Upper lobe of left lung (tissue), 6 donors: Measurements from ENCODE around the gene PUDP. TPM values are rescaled to one million over a fixed set of nuclear protein-coding genes. Genes with fewer than 3 reads are reported as not detected.

ENCODE experiments used
- ATAC-seq, 2 donors: fragments of 200-7000 bp; cut with Tn5 transposase; one replicate each; pipeline ENCODE4 v1.9.1; 2022; ENCODE audit warnings: mild to moderate bottlenecking in 2 of 2, moderate library complexity in 2 of 2; ENCODE audit not compliant: low FRiP score in 2 of 2
- DNase-seq, 2 donors: peaks; one replicate each; pipeline ENCODE4 v3.0.0-alpha.2; 2019 to 2020
- H3K27ac ChIP-seq, 4 donors: fragments of 200-600 bp; sonication (generic); one replicate each; pipeline ENCODE4 v1.5.1; 2016 to 2019
- H3K27me3 ChIP-seq, 4 donors: fragments of 200-600 bp; sonication (generic); one replicate each; pipeline ENCODE4 v1.5.1; 2017 to 2019
- H3K36me3 ChIP-seq, 4 donors: fragments of 200-600 bp; sonication (generic); one replicate each; pipeline ENCODE4 v1.5.1; 2016 to 2019
- H3K4me1 ChIP-seq, 4 donors: fragments of 200-600 bp; sonication (generic); one replicate each; pipeline ENCODE4 v1.5.1; 2018 to 2019
- H3K4me3 ChIP-seq, 4 donors: fragments of 200-600 bp; sonication (generic); one replicate each; pipeline ENCODE4 v1.5.1; 2017 to 2019; ENCODE audit warnings: mild to moderate bottlenecking in 2 of 4, moderate library complexity in 1 of 4
- H3K9me3 ChIP-seq, 4 donors: fragments of 200-600 bp; sonication (generic); one replicate each; pipeline ENCODE4 v1.5.1; 2018 to 2019
- CTCF ChIP-seq, 6 experiments: fragments of 450-650 bp in 4 of 6; fragments of 200-600 bp in 2 of 6; sonication (generic) in 2 of 6; IDR thresholded peaks; one replicate each; pipeline ENCODE4 v1.5.1; 2016 to 2019; ENCODE audit warnings: antibody characterized with exemption in 6 of 6
- EP300 ChIP-seq, 4 donors: sonication (generic); formaldehyde crosslinking; IDR thresholded peaks; one replicate each; pipeline ENCODE4 v1.5.1; 2017; ENCODE audit warnings: antibody characterized with exemption in 4 of 4, control low read depth in 2 of 4
- POLR2A ChIP-seq, 4 donors: fragments of 450-650 bp; IDR thresholded peaks; one replicate each; pipeline ENCODE4 v1.5.1; 2016 to 2017; ENCODE audit warnings: antibody characterized with exemption in 4 of 4, mild to moderate bottlenecking in 2 of 4
- POLR2AphosphoS5 ChIP-seq, 2 donors: sonication (generic); formaldehyde crosslinking; IDR thresholded peaks; one replicate each; pipeline ENCODE4 v1.5.1; 2017; ENCODE audit warnings: antibody characterized with exemption in 2 of 2
- WGBS, 2 donors: methylation state at CpG; one replicate each; pipeline ENCODE4 v1.1.5; 2017 to 2018; 5-methylcytosine and 5-hydroxymethylcytosine counted together
- total RNA-seq, 6 donors: library from RNA; depleted of rRNA in 4 of 6; stranded (reverse); fragments of >200 nt in 4 of 6; gene quantifications; one replicate each; pipeline versions ENCODE4 v1.1.0 to v1.2.1, GENCODE V29; 2016 to 2021
- donor health status: DM: no; HTN: no; CAD: no; lungs with moderate emphysema.
- donor health status: DM: no; HTN: yes; CAD: no; lungs with severe emphysema.

PUDP gene
- total RNA-seq: 10 to 100 TPM; 15.0 to 48.2 (median 25.8) TPM

GRCh38 chrX:7147978-7148854 lies at the start of gene PUDP:
Gene PUDP (minus strand): TSS chrX:7148153. CDS start chrX:7148113, 40 bp downstream.
- Histone ChIP-seq H3K4me3 (peak within 1 kb of the TSS; percentile 75 to 93 (median 88)), H3K27me3 (no peaks in the 10 kb centered on the region), H3K9me3 (no peaks in the 10 kb centered on the region), H3K4me1 (peaks cover 4 to 27% (median 21%) of the 10 kb centered on the region in 4 donors), H3K36me3 (no peaks in the 10 kb centered on the region), H3K27ac (peak within 1 kb of the TSS; percentile 87 to 96 (median 91))
- 0% methylated on average over 5 to 47 of the region's 76 CpGs for WGBS, 2 donors
- peak; percentile 94 to 97 for DNase-seq
- peak in 1 of 2 donors; percentile 60 for TF ChIP-seq POLR2AphosphoS5 (IDR thresholded peaks at IDR 0.05)
- peak in 3 of 4 donors; percentile 44 to 68 (median 46) for TF ChIP-seq POLR2A (IDR thresholded peaks at IDR 0.05)
- TF ChIP-seq EP300 (IDR thresholded peaks at IDR 0.05): no peak
- TF ChIP-seq CTCF (IDR thresholded peaks at IDR 0.05): peak in 5 of 6 experiments; percentile 16 to 79 (median 47)
- peak; percentile 92 to 98 for ATAC-seq

GRCh38 chrX:7194606-7195005 lies 46.7 kb upstream of the PUDP start:
- TF ChIP-seq POLR2AphosphoS5 (IDR thresholded peaks at IDR 0.05) (no peak), EP300 (IDR thresholded peaks at IDR 0.05) (no peak), CTCF (IDR thresholded peaks at IDR 0.05) (no peak), POLR2A (IDR thresholded peaks at IDR 0.05) (no peak)
- H3K9me3 ChIP-seq: no peaks in the 10 kb centered on the region
- H3K4me3 ChIP-seq: no peak overlapping the region
- 97% methylated on average over 11 of the region's 11 CpGs for WGBS, 2 donors
- H3K27me3 ChIP-seq: no peaks in the 10 kb centered on the region
- H3K4me1 ChIP-seq: no peaks in the 10 kb centered on the region
- ATAC-seq: no peak
- DNase-seq: no peak
- no peak overlapping the region for H3K27ac ChIP-seq
- H3K36me3 ChIP-seq: no peaks in the 10 kb centered on the region

GRCh38 chrX:7192871-7193270 lies 44.9 kb upstream of the PUDP start:
- no peak for DNase-seq
- no peak overlapping the region for H3K27ac ChIP-seq
- no peak for ATAC-seq

GRCh38 chrX:7191681-7192110 lies 43.7 kb upstream of the PUDP start:
- WGBS, 2 donors: 94% methylated on average over 2 of the region's 2 CpGs; no CpG with 5 or more reads in 1 of the 2 donors

More at GRCh38 chrX:7192871-7193270, 44.9 kb upstream of the PUDP start:
- TF ChIP-seq POLR2AphosphoS5 (IDR thresholded peaks at IDR 0.05) (no peak), EP300 (IDR thresholded peaks at IDR 0.05) (no peak), CTCF (IDR thresholded peaks at IDR 0.05) (no peak), POLR2A (IDR thresholded peaks at IDR 0.05) (no peak)
- WGBS, 2 donors: 93 to 95% methylated on average over 7 of the region's 7 CpGs
- Histone ChIP-seq H3K4me3 (no peak overlapping the region), H3K36me3 (no peaks in the 10 kb centered on the region), H3K4me1 (no peaks in the 10 kb centered on the region), H3K27me3 (no peaks in the 10 kb centered on the region), H3K9me3 (no peaks in the 10 kb centered on the region)

More at GRCh38 chrX:7191681-7192110, 43.7 kb upstream of the PUDP start:
- H3K27ac ChIP-seq: no peak overlapping the region
- TF ChIP-seq EP300 (IDR thresholded peaks at IDR 0.05): no peak
- no peak for TF ChIP-seq POLR2A (IDR thresholded peaks at IDR 0.05)
- no peak for TF ChIP-seq POLR2AphosphoS5 (IDR thresholded peaks at IDR 0.05)
- no peak for TF ChIP-seq CTCF (IDR thresholded peaks at IDR 0.05)
- no peak for DNase-seq
- H3K4me3 ChIP-seq: no peak overlapping the region
- H3K36me3 ChIP-seq: no peaks in the 10 kb centered on the region
- H3K27me3 ChIP-seq: no peaks in the 10 kb centered on the region
- H3K9me3 ChIP-seq: no peaks in the 10 kb centered on the region
- no peak for ATAC-seq
- H3K4me1 ChIP-seq: no peaks in the 10 kb centered on the region
